CD8-positive, alpha-beta memory T cell (primary cell): ENCODE measurements around the gene PRMT1. TPM values are rescaled to one million over a fixed set of nuclear protein-coding genes. Genes with fewer than 3 reads are reported as not detected.
A peak's percentile ranks its signal among the peaks of the same experiment; 100 is the strongest.

Source experiments
- CTCF ChIA-PET: fragments of 350-600 bp; sonication (Branson Sonifier 250); formaldehyde crosslinking; loops from one replicate; lab custom pipeline; 2021; ENCODE audit warnings: antibody characterized with exemption; lab: Charles Lee
- POLR2A ChIA-PET: fragments of 350-600 bp; sonication (Branson Sonifier 250); formaldehyde crosslinking; loops from one replicate; lab custom pipeline; 2021; ENCODE audit warnings: antibody characterized with exemption; lab: Charles Lee
- DNase-seq, 5 donors: peaks; one replicate each; pipeline versions ENCODE4 v3.0.0 to v3.0.0-alpha.2; 2020 to 2022; ENCODE audit warnings: mixed read lengths in 1 of 5
- H3K27ac ChIP-seq: one replicate; pipeline ENCODE4 v1.7.0; 2013; ENCODE audit warnings: low read depth, mild to moderate bottlenecking, low read length, moderate library complexity
- H3K27me3 ChIP-seq: 2 replicates; pipeline ENCODE4 v1.7.0; 2013; ENCODE audit warnings: low read length, mild to moderate bottlenecking; ENCODE audit not compliant: insufficient read depth, poor library complexity, severe bottlenecking
- H3K36me3 ChIP-seq: 2 replicates; pipeline ENCODE4 v1.7.0; 2013; ENCODE audit warnings: mild to moderate bottlenecking, low read length, moderate library complexity; ENCODE audit not compliant: insufficient read depth
- H3K4me1 ChIP-seq: 2 replicates; pipeline ENCODE4 v1.7.0; 2013; ENCODE audit warnings: mild to moderate bottlenecking, low read length, moderate library complexity; ENCODE audit not compliant: insufficient read depth
- H3K4me3 ChIP-seq: 2 replicates; pipeline ENCODE4 v1.7.0; 2013; ENCODE audit warnings: mild to moderate bottlenecking, low read length
- H3K9me3 ChIP-seq: 2 replicates; pipeline ENCODE4 v1.7.0; 2013; ENCODE audit warnings: mild to moderate bottlenecking, low read length
- H3K27ac Mint-ChIP-seq, 8 donors: one replicate each; pipeline ENCODE4 v1.8.0; 2020 to 2021; ENCODE audit warnings: mixed read lengths in 8 of 8, mild to moderate bottlenecking in 6 of 8, inconsistent platforms in 3 of 8, moderate library complexity in 3 of 8
- H3K27me3 Mint-ChIP-seq, 2 donors: one replicate each; pipeline ENCODE4 v1.8.0; 2020 to 2021; ENCODE audit warnings: mixed read lengths in 2 of 2, mild to moderate bottlenecking in 1 of 2, moderate library complexity in 1 of 2
- H3K36me3 Mint-ChIP-seq, 3 donors: one replicate each; pipeline ENCODE4 v1.8.0; 2020 to 2021; ENCODE audit warnings: mixed read lengths in 3 of 3, inconsistent platforms in 1 of 3, mild to moderate bottlenecking in 1 of 3
- H3K4me1 Mint-ChIP-seq, 3 donors: one replicate each; pipeline ENCODE4 v1.8.0; 2020 to 2021; ENCODE audit warnings: mixed read lengths in 3 of 3, inconsistent platforms in 1 of 3, mild to moderate bottlenecking in 1 of 3
- H3K4me3 Mint-ChIP-seq, 7 donors: one replicate each; pipeline ENCODE4 v1.8.0; 2020 to 2021; ENCODE audit warnings: mixed read lengths in 7 of 7, mild to moderate bottlenecking in 6 of 7, moderate library complexity in 4 of 7, inconsistent platforms in 2 of 7
- H3K9me3 Mint-ChIP-seq, 5 donors: one replicate each; pipeline ENCODE4 v1.8.0; 2020 to 2022; ENCODE audit warnings: mixed read lengths in 5 of 5, mild to moderate bottlenecking in 3 of 5, moderate library complexity in 2 of 5, inconsistent platforms in 1 of 5
- polyA plus RNA-seq: library from polyadenylated mRNA; unstranded; fragments of 300-500 nt; fragmentation: Illumina TruSeq; gene quantifications from one replicate; pipeline ENCODE4 v1.2.3, GENCODE V29; 2021
- total RNA-seq, 2 experiments: library from RNA; stranded (reverse); gene quantifications; one replicate each; pipeline ENCODE4 v1.2.3, GENCODE V29; 2021

The PRMT1 gene
- total and polyA plus RNA-seq, 3 experiments from 2014 or later = 135 to 537 (median 529) TPM

DNA sequence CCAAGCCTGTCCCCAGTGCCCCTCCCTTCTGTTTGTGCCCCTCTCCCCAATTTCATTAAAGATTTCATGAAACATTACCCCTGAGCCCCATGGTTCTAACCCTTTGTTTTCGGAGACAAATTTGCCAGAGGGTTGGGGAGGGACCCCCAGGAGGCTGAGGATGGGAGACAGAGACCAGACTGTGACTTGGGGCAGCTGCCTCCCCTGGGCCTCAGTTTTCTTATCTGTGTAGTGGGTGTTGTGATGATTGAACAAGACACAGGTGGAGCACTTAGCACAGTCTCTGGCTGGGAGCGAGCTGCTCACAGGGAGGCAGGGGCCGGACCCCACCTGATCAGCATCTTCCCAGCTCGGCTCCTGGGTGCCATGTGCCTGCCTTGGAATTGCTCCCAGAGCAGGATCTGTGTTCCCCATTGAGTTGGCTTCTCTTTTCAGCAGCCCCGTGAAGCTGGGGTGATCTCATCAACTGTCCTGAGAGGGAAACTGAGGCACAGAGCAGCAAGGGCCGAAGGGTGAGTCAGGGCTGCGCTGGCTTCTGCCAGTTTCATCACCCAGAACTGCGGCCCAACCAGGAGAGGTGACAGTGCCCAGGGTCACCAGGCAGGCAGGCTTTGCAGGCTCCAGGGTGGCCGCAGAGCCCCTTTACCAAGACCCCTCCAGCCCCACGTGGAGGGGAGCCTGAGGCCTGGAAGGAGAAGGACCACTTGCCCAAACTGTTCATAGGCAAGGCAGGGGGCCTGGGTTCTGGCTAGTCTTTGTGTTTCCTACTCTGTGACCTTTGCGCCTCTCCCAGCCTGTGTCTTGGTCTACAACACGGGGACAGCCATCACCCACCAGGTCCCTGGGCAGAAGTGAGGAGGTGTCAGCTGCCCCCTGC lies 18.3 kb upstream of the PRMT1 start:
- peaks cover 0 to 89% (median 5%) of the 10 kb centered on the region in 3 donors for H3K36me3 Mint-ChIP-seq
- H3K9me3 Mint-ChIP-seq = no peaks in the 10 kb centered on the region
- Histone ChIP-seq H3K27ac (no peak overlapping the region), H3K27me3 (no peaks in the 10 kb centered on the region), H3K36me3 (peaks cover 57% of the 10 kb centered on the region), H3K4me1 (peaks cover 20% of the 10 kb centered on the region), H3K9me3 (no peaks in the 10 kb centered on the region), H3K4me3 (no peak overlapping the region)
- DNase-seq = no peak
- peak overlapping the region in 5 of 8 donors; percentile 32 to 62 (median 38) for H3K27ac Mint-ChIP-seq
- peaks cover 15 to 34% (median 17%) of the 10 kb centered on the region in 3 donors for H3K4me1 Mint-ChIP-seq
- ChIA-PET POLR2A (interaction anchor here (0.8 kb wide), 1 partner anchor 16 kb away, joined by 4 read pairs; no protein-coding TSS in a partner anchor), CTCF (interaction anchor here (1.6 kb wide), 1 partner anchor 14 kb away, joined by 5 read pairs; no protein-coding TSS in a partner anchor)
- no peaks in the 10 kb centered on the region for H3K27me3 Mint-ChIP-seq
- no peak overlapping the region for H3K4me3 Mint-ChIP-seq

DNA sequence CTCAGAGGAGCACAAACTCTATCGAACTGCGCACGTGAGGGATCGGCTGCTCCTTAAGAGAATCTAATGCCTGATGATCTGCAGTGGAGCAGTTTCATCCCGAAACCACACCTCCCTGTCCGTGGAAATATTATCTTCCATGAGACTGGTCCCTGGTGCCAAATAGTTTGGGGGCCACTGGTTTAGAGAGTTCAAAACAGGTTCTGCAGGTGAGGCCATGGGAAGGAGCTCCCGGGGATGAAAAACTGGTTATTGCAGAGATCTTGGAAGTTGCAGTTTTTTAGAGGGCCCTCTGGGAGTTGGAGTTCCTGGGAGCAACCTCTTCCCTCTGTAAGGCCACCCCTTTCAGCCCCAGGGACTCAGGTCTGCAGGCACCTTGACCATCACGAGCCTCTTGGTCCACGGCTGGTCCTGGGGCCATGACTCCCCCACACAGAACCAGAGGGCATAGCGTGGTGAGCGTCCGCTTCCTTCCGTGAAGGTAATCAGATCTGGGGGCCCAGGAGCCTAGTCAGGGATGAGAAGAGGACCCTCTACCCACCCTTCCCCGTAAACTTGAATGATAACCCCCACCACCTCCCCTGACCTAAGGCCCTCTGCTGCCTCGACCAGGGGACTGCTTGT lies 16.6 kb upstream of the PRMT1 start:
- CTCF ChIA-PET = interaction anchor here (2.1 kb wide), 1 partner anchor 12 kb away, joined by 7 read pairs; no protein-coding TSS in a partner anchor
- Histone ChIP-seq H3K9me3 (no peaks in the 10 kb centered on the region), H3K27ac (no peak overlapping the region), H3K27me3 (no peaks in the 10 kb centered on the region), H3K36me3 (peaks cover 45% of the 10 kb centered on the region), H3K4me1 (peaks cover 22% of the 10 kb centered on the region), H3K4me3 (no peak overlapping the region)
- DNase-seq = no peak
- H3K4me3 Mint-ChIP-seq = peak overlapping the region in 1 of 7 donors; percentile 54
- peaks cover 0 to 88% (median 4%) of the 10 kb centered on the region in 3 donors for H3K36me3 Mint-ChIP-seq
- POLR2A ChIA-PET = interaction anchor here (1.0 kb wide), 1 partner anchor 16 kb away, joined by 3 read pairs; no protein-coding TSS in a partner anchor
- no peaks in the 10 kb centered on the region for H3K27me3 Mint-ChIP-seq
- peaks cover 19 to 40% (median 21%) of the 10 kb centered on the region in 3 donors for H3K4me1 Mint-ChIP-seq
- peak overlapping the region in 3 of 8 donors; percentile 29 to 63 (median 62) for H3K27ac Mint-ChIP-seq
- no peaks in the 10 kb centered on the region for H3K9me3 Mint-ChIP-seq

DNA sequence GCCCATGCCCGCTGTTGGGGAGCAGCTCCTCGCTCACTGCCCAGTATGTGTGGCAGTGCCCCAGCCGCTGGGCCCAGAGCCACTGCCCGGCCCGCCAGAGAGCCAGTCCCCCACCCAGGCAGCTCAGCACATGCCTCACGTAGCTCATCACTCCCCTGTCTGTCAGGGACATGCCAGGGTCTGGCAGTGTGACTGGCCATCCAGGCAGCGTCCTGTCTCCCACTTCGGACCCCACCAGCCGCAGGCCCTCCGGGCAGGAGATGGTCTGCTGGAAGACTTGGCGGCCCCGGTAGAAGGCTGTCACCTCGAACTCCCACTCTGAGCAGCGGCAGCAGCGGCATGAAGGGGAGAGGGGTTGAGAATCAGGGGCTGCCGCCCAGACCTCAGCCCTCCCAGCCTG lies 15.1 kb upstream of the PRMT1 start:
- ChIA-PET CTCF (no interaction called here), POLR2A (interaction anchor here (3.9 kb wide), 1 partner anchor 20 kb away, joined by 61 read pairs; the partner anchor contains the start of genes RRAS and SCAF1)
- Mint-ChIP-seq H3K4me1 (peaks cover 28 to 54% (median 33%) of the 10 kb centered on the region in 3 donors), H3K9me3 (no peaks in the 10 kb centered on the region), H3K4me3 (peak overlapping the region in 3 of 7 donors; percentile 10 to 48 (median 11)), H3K27me3 (no peaks in the 10 kb centered on the region), H3K36me3 (peaks cover 0 to 76% (median 4%) of the 10 kb centered on the region in 3 donors), H3K27ac (peak overlapping the region in 4 of 8 donors; percentile 8 to 61 (median 27))
- Histone ChIP-seq H3K27me3 (no peaks in the 10 kb centered on the region), H3K9me3 (no peaks in the 10 kb centered on the region), H3K4me3 (no peak overlapping the region), H3K4me1 (peaks cover 29% of the 10 kb centered on the region), H3K27ac (no peak overlapping the region), H3K36me3 (peaks cover 33% of the 10 kb centered on the region)
- no peak for DNase-seq

DNA sequence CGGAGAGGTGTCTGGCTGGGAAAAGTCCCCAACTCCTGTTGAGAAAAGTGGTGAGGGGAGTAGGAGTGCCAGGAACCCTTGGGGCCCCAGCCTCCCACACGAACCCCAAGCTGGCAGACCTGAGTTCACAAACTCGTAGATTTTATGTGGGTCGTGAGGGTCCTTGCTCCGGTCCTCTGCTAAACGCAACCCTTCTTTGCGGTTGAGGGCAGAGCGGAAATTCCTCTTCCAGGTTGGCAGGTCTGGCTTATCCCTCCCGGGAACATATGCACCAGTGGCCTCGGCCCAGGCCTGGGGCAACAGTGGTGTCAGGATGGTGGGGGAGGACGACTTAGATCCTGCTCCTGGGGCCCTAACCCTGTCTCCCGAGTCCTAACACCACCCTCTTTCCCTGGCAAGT lies 13.8 kb upstream of the PRMT1 start:
- no peak for DNase-seq
- Mint-ChIP-seq H3K4me3 (peak overlapping the region; percentile 95 to 99 (median 97)), H3K27ac (peak overlapping the region; percentile 74 to 100 (median 98)), H3K27me3 (no peaks in the 10 kb centered on the region), H3K4me1 (peaks cover 31 to 55% (median 40%) of the 10 kb centered on the region in 3 donors), H3K36me3 (peaks cover 0 to 70% (median 4%) of the 10 kb centered on the region in 3 donors), H3K9me3 (no peaks in the 10 kb centered on the region)
- ChIA-PET POLR2A (interaction anchor here (0.7 to 3.9 kb wide), 5 partner anchors 11 to 671 kb away, joined by 4 to 61 read pairs (median 14); partner anchors contain the start of genes PRMT1, RRAS and SCAF1), CTCF (interaction anchor here (1.4 to 3.7 kb wide), 3 partner anchors 11 to 22 kb away, joined by 3 to 26 read pairs (median 13); partner anchors contain the start of genes RRAS and SCAF1)
- peak overlapping the region; percentile 99 for H3K4me3 ChIP-seq
- H3K4me1 ChIP-seq = peaks cover 29% of the 10 kb centered on the region
- no peaks in the 10 kb centered on the region for H3K27me3 ChIP-seq
- H3K36me3 ChIP-seq = peaks cover 33% of the 10 kb centered on the region
- peak overlapping the region; percentile 77 for H3K27ac ChIP-seq
- no peaks in the 10 kb centered on the region for H3K9me3 ChIP-seq

DNA sequence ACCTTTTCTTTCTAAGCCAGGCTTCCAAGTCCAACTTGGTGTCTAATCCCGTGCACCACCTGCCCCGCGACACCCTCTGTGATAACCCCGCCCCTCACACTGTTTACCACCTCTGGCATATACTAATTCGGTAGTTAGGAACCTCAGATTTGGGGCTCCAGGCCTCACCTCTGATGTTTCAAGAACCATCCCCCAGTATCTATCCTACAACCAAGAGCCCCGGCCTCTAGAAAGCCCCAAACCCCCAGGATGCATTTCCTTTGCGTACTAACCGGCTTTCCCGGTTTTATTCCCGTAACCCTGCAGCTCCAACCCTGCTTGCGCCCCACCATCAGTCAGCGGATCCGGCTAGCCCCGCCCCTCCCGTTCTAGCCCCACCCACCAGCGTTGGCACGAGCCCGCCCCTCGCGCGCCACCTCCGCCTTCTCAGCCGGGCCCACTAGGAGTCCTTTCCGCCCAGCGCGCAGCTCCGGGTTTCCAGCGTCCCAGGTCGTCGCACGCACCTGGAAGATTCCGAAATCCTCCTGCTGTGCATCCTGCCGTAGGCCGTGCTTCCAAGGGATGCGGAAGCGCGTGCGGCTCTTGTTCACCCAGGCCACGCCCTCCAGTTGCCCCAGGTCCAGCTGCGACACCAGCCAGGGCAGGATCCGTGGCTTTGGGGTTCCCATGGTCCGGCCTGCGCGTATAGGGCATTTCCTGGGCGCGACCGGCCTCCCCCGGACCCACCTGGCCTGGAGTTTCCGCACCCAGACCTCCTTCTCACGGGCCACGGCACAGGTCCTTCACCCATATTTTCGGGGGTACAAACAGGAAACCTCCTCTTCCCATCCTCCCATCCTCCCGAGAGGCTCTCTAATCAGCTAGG lies 12.7 kb upstream of the PRMT1 start:
- POLR2A ChIA-PET = interaction anchor here (0.6 to 3.9 kb wide), 13 partner anchors 10 to 672 kb away, joined by 3 to 61 read pairs (median 4); partner anchors contain the start of genes NOSIP, PRMT1, PRRG2 and RRAS
- no peaks in the 10 kb centered on the region for H3K27me3 Mint-ChIP-seq

DNA sequence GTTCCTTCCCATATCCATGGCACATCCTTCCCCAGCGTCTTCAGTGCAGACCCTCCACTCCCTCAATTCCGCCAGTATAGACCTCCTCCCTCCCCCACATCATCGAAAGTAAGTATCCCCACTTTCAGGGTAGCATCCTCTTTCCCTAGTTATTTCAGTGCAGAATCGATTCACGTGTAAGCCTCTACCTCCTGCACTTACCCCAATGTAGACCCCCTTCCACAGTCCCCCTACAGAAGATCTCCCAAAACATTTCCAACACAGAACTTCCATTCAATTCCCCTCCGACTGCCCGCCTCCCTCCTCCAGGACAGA lies 12.1 kb upstream of the PRMT1 start:
- H3K9me3 ChIP-seq = no peaks in the 10 kb centered on the region
- H3K4me3 Mint-ChIP-seq = peak overlapping the region; percentile 95 to 99 (median 97)
- CTCF ChIA-PET = interaction anchor here (1.6 to 3.7 kb wide), 3 partner anchors 10 to 118 kb away, joined by 4 to 26 read pairs (median 13); partner anchors contain the start of genes RRAS and SCAF1
- H3K4me1 ChIP-seq = peaks cover 29% of the 10 kb centered on the region
- H3K36me3 ChIP-seq = peaks cover 21% of the 10 kb centered on the region
- no peaks in the 10 kb centered on the region for H3K27me3 ChIP-seq
- POLR2A ChIA-PET = interaction anchor here (0.6 to 3.9 kb wide), 11 partner anchors 10 to 170 kb away, joined by 3 to 61 read pairs (median 4); partner anchors contain the start of genes NOSIP, PRMT1, PRRG2 and RRAS
- peak overlapping the region; percentile 74 to 100 (median 98) for H3K27ac Mint-ChIP-seq
- H3K36me3 Mint-ChIP-seq = peaks cover 0 to 59% (median 2%) of the 10 kb centered on the region in 3 donors
- peak overlapping the region; percentile 77 for H3K27ac ChIP-seq
- no peak for DNase-seq
- peak overlapping the region; percentile 99 for H3K4me3 ChIP-seq
- H3K27me3 Mint-ChIP-seq = no peaks in the 10 kb centered on the region
- no peaks in the 10 kb centered on the region for H3K9me3 Mint-ChIP-seq
- peaks cover 31 to 49% (median 40%) of the 10 kb centered on the region in 3 donors for H3K4me1 Mint-ChIP-seq

More for the DNA sequence above, 12.7 kb upstream of the PRMT1 start:
- Histone ChIP-seq H3K4me3 (peak overlapping the region; percentile 99), H3K36me3 (peaks cover 25% of the 10 kb centered on the region), H3K27ac (peak overlapping the region; percentile 77), H3K27me3 (no peaks in the 10 kb centered on the region), H3K9me3 (no peaks in the 10 kb centered on the region), H3K4me1 (peaks cover 29% of the 10 kb centered on the region)
- Mint-ChIP-seq H3K4me1 (peaks cover 31 to 52% (median 40%) of the 10 kb centered on the region in 3 donors), H3K27ac (peak overlapping the region; percentile 74 to 100 (median 98)), H3K36me3 (peaks cover 0 to 60% (median 4%) of the 10 kb centered on the region in 3 donors), H3K9me3 (no peaks in the 10 kb centered on the region), H3K4me3 (peak overlapping the region; percentile 95 to 99 (median 97))
- peak; percentile 82 to 96 (median 89) for DNase-seq
- CTCF ChIA-PET = interaction anchor here (0.8 to 3.7 kb wide), 6 partner anchors 10 to 159 kb away, joined by 3 to 26 read pairs (median 5); partner anchors contain the start of genes RRAS and SCAF1
